H9 (cell line): Measurements from ENCODE around the gene TRIO. TPM values are rescaled to one million over a fixed set of nuclear protein-coding genes. Genes with fewer than 3 reads are reported as not detected.

Experiments used
- DNase-seq: peaks from one replicate; pipeline ENCODE4 v3.0.0-alpha.2; 2017
- H2AFZ ChIP-seq: one replicate; pipeline ENCODE4 v1.6.1; 2013; ENCODE audit warnings: mild to moderate bottlenecking, low read length, control low read depth, moderate library complexity
- H2AK5ac ChIP-seq: 2 replicates; pipeline ENCODE4 v1.6.1; 2013; ENCODE audit warnings: low read length, control low read depth, mixed read lengths; ENCODE audit not compliant: insufficient read length
- H2BK120ac ChIP-seq: one replicate; pipeline ENCODE4 v1.6.1; 2013; ENCODE audit warnings: low read depth, mild to moderate bottlenecking, low read length, control low read depth, inconsistent platforms; ENCODE audit not compliant: poor library complexity, severe bottlenecking
- H2BK12ac ChIP-seq: 2 replicates; pipeline ENCODE4 v1.6.1; 2013; ENCODE audit warnings: low read length, control low read depth, mixed read lengths, low read depth; ENCODE audit not compliant: insufficient read length
- H2BK15ac ChIP-seq: 2 replicates; pipeline ENCODE4 v1.6.1; 2013; ENCODE audit warnings: low read depth, low read length, control low read depth
- H2BK20ac ChIP-seq: one replicate; pipeline ENCODE4 v1.6.1; 2013; ENCODE audit warnings: low read depth, mild to moderate bottlenecking, low read length, control low read depth, inconsistent platforms; ENCODE audit not compliant: poor library complexity, severe bottlenecking
- H2BK5ac ChIP-seq: 2 replicates; pipeline ENCODE4 v1.6.1; 2013; ENCODE audit warnings: low read length, control low read depth, mixed read lengths; ENCODE audit not compliant: insufficient read length
- H3K14ac ChIP-seq: 2 replicates; pipeline ENCODE4 v1.6.1; 2013; ENCODE audit warnings: low read length, control low read depth; ENCODE audit not compliant: insufficient read depth
- H3K18ac ChIP-seq: 2 replicates; pipeline ENCODE4 v1.6.1; 2013; ENCODE audit warnings: low read depth, mild to moderate bottlenecking, mixed read lengths, low read length, control low read depth; ENCODE audit not compliant: insufficient read length
- H3K23ac ChIP-seq: 2 replicates; pipeline ENCODE4 v1.6.1; 2013; ENCODE audit warnings: low read length, control low read depth, mixed read lengths, low read depth; ENCODE audit not compliant: insufficient read length
- H3K23me2 ChIP-seq: 2 replicates; pipeline ENCODE4 v1.6.1; 2013; ENCODE audit warnings: low read depth, mild to moderate bottlenecking, mixed read lengths, low read length, control low read depth; ENCODE audit not compliant: insufficient read length, poor library complexity, severe bottlenecking
- H3K27ac ChIP-seq: 2 replicates; pipeline ENCODE4 v1.5.1; 2013; ENCODE audit warnings: low read length, control low read depth, mixed read lengths, low read depth; ENCODE audit not compliant: insufficient read length
- H3K27me3 ChIP-seq: 2 replicates; pipeline ENCODE4 v1.6.1; 2013; ENCODE audit warnings: low read length, control low read depth, inconsistent platforms; ENCODE audit not compliant: insufficient read depth
- H3K4ac ChIP-seq: 2 replicates; pipeline ENCODE4 v1.6.1; 2013; ENCODE audit warnings: low read depth, mild to moderate bottlenecking, control low read depth, inconsistent platforms, low read length, moderate library complexity
- H3K4me1 ChIP-seq: 2 replicates; pipeline ENCODE4 v1.6.1; 2013; ENCODE audit warnings: low read length, control low read depth, inconsistent platforms; ENCODE audit not compliant: insufficient read depth
- H3K4me2 ChIP-seq: 2 replicates; pipeline ENCODE4 v1.6.1; 2013; ENCODE audit warnings: low read length, control low read depth, mixed read lengths; ENCODE audit not compliant: insufficient read length, insufficient read depth
- H3K56ac ChIP-seq: 2 replicates; pipeline ENCODE4 v1.6.1; 2013; ENCODE audit warnings: low read depth, mild to moderate bottlenecking, mixed read lengths, low read length, control low read depth; ENCODE audit not compliant: insufficient read length
- H3K79me1 ChIP-seq: 2 replicates; pipeline ENCODE4 v1.6.1; 2013; ENCODE audit warnings: low read depth, mild to moderate bottlenecking, moderate library complexity, low read length, control low read depth, inconsistent platforms; ENCODE audit not compliant: insufficient read depth, poor library complexity, severe bottlenecking
- H3K79me2 ChIP-seq: 2 replicates; pipeline ENCODE4 v1.6.1; 2013; ENCODE audit warnings: low read length, control low read depth, inconsistent platforms; ENCODE audit not compliant: insufficient read depth
- H3K9ac ChIP-seq: 2 replicates; pipeline ENCODE4 v1.6.1; 2013; ENCODE audit warnings: low read length, control low read depth, mixed read lengths; ENCODE audit not compliant: insufficient read length; ENCODE audit errors: extremely low read depth
- H3K9me3 ChIP-seq: one replicate; pipeline ENCODE4 v1.6.1; 2013; ENCODE audit warnings: low read depth, low read length, inconsistent platforms; ENCODE audit not compliant: control insufficient read depth
- H3T11ph ChIP-seq: one replicate; pipeline ENCODE4 v1.6.1; 2013; ENCODE audit warnings: mild to moderate bottlenecking, low read length, control low read depth, inconsistent platforms
- H4K20me1 ChIP-seq: one replicate; pipeline ENCODE4 v1.6.1; 2013; ENCODE audit not compliant: control insufficient read depth, insufficient read length, insufficient read depth
- H4K5ac ChIP-seq: 2 replicates; pipeline ENCODE4 v1.6.1; 2013; ENCODE audit warnings: low read depth, mild to moderate bottlenecking, mixed read lengths, low read length, control low read depth; ENCODE audit not compliant: insufficient read length
- H4K8ac ChIP-seq: replicated peaks from 2 replicates; pipeline ENCODE4 v1.6.1; 2013; ENCODE audit warnings: low read length, control low read depth, mixed read lengths, low read depth; ENCODE audit not compliant: insufficient read length
- H4K91ac ChIP-seq: 2 replicates; pipeline ENCODE4 v1.6.1; 2013; ENCODE audit warnings: low read depth, mild to moderate bottlenecking, moderate library complexity, mixed read lengths, low read length, control low read depth; ENCODE audit not compliant: insufficient read length
- H3K27ac Mint-ChIP-seq, 3 experiments: 2 replicates in 2 of 3; 3 replicates in 1 of 3; pipeline ENCODE4 v1.8.0; 2020 to 2021; ENCODE audit warnings: mixed read lengths in 3 of 3, mild to moderate bottlenecking in 1 of 3, moderate library complexity in 1 of 3
- H3K27me3 Mint-ChIP-seq: 2 replicates; pipeline ENCODE4 v1.8.0; 2021; ENCODE audit warnings: low read depth, mild to moderate bottlenecking, moderate library complexity, mixed read lengths
- H3K36me3 Mint-ChIP-seq, 3 experiments: 2 replicates in 2 of 3; 3 replicates in 1 of 3; pipeline ENCODE4 v1.8.0; 2020 to 2021; ENCODE audit warnings: low read depth in 3 of 3, mixed read lengths in 3 of 3; ENCODE audit not compliant: insufficient read depth in 1 of 3
- H3K4me1 Mint-ChIP-seq, 2 experiments: 2 replicates each; pipeline ENCODE4 v1.8.0; 2020; ENCODE audit warnings: mixed read lengths in 2 of 2
- H3K4me3 Mint-ChIP-seq, 2 experiments: 2 replicates in 1 of 2; 3 replicates in 1 of 2; pipeline ENCODE4 v1.8.0; 2020 to 2021; ENCODE audit warnings: mild to moderate bottlenecking in 2 of 2, mixed read lengths in 2 of 2, moderate library complexity in 1 of 2
- H3K9me3 Mint-ChIP-seq, 2 experiments: 2 replicates in 1 of 2; 3 replicates in 1 of 2; pipeline ENCODE4 v1.8.0; 2020; ENCODE audit warnings: mild to moderate bottlenecking in 2 of 2, mixed read lengths in 2 of 2, moderate library complexity in 1 of 2
- WGBS: extraction: QIAGEN DNeasy Blood & Tissue Kit; methylation state at CpG from one replicate; pipeline ENCODE4 v1.1.7; 2013; ENCODE audit warnings: missing lambda C conversion rate, low lambda C conversion rate, mixed read lengths; ENCODE audit not compliant: insufficient read length; ENCODE audit errors: extremely low coverage; 5-methylcytosine and 5-hydroxymethylcytosine counted together
- total RNA-seq: library from RNA; stranded (reverse); gene quantifications from 2 replicates; pipeline ENCODE4 v1.2.1, GENCODE V29; 2021
- TF ChIP-seq, protein P1 (sequence below): fragments of 200-600 bp; sonication (generic); conservative IDR thresholded peaks from 3 replicates; pipeline ENCODE4 v1.8.0; 2021; ENCODE audit warnings: antibody characterized with exemption, mild to moderate bottlenecking

Gene TRIO
- total RNA-seq, 1 experiment from 2014 or later, result 87.8 TPM

DNA sequence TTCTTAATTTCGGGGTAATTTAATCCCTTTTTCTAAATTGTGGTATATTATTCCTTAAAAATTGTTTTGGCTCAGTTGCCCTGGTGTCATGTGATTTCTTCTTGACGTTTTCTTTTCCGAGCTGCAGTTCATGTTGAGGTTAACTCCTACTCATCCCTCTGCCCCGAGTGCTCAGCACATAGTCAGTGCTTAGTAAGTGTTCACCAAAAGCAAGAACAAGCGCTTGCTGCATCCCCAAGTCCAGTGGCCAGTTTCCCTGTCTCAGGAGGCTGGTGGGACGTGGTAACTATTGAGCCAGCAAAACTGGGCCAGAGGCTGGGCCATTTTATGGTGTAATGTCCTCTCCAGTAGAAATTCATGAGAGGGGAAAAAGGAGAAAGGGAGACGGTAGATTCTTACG is 23.3 kb downstream of the TRIO start:
- Histone ChIP-seq H3K4ac (no peak overlapping the region), H3K23ac (no peak overlapping the region), H3K4me1 (peaks cover 8% of the 10 kb centered on the region; the same call in 1 of the 2 replicates), H2AK5ac (no peak overlapping the region), H3K79me2 (peaks cover 62% of the 10 kb centered on the region; the same call in 1 of the 2 replicates), H2BK12ac (no peak overlapping the region), H4K20me1 (no peaks in the 10 kb centered on the region), H2AFZ (no peak overlapping the region), H2BK20ac (no peak overlapping the region), H3K14ac (no peak overlapping the region), H3K56ac (no peak overlapping the region), H3K9me3 (no peaks in the 10 kb centered on the region), H3K9ac (no peak overlapping the region), H2BK15ac (no peak overlapping the region), H3T11ph (no peak overlapping the region), H4K8ac (no peak overlapping the region), H2BK5ac (no peak overlapping the region), H4K91ac (no peak overlapping the region), H2BK120ac (no peak overlapping the region), H3K23me2 (no peaks in the 10 kb centered on the region), H3K18ac (no peak overlapping the region), H3K27ac (no peak overlapping the region), H3K27me3 (no peaks in the 10 kb centered on the region), H3K4me2 (no peak overlapping the region), H3K79me1 (peaks cover 9% of the 10 kb centered on the region), H4K5ac (no peak overlapping the region)
- Mint-ChIP-seq H3K9me3 (peaks cover 6 to 7% of the 10 kb centered on the region in 2 experiments), H3K4me1 (peaks cover 47 to 48% of the 10 kb centered on the region in 2 experiments), H3K27me3 (no peaks in the 10 kb centered on the region), H3K27ac (no peak overlapping the region; a peak in 1 of 7 replicates), H3K36me3 (peaks cover 7 to 16% (median 11%) of the 10 kb centered on the region in 3 experiments), H3K4me3 (no peak overlapping the region)
- no peak for DNase-seq
- WGBS, result no CpG with 5 or more reads among the region's 8 CpGs
- TF ChIP-seq, protein P1, sequence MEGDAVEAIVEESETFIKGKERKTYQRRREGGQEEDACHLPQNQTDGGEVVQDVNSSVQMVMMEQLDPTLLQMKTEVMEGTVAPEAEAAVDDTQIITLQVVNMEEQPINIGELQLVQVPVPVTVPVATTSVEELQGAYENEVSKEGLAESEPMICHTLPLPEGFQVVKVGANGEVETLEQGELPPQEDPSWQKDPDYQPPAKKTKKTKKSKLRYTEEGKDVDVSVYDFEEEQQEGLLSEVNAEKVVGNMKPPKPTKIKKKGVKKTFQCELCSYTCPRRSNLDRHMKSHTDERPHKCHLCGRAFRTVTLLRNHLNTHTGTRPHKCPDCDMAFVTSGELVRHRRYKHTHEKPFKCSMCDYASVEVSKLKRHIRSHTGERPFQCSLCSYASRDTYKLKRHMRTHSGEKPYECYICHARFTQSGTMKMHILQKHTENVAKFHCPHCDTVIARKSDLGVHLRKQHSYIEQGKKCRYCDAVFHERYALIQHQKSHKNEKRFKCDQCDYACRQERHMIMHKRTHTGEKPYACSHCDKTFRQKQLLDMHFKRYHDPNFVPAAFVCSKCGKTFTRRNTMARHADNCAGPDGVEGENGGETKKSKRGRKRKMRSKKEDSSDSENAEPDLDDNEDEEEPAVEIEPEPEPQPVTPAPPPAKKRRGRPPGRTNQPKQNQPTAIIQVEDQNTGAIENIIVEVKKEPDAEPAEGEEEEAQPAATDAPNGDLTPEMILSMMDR, result no peak
